Measurements from ENCODE around the gene FRA10AC1.

The FRA10AC1 gene

GRCh38 chr10:93628858-93629257 is 73.5 kb downstream of the FRA10AC1 start:
- DNase-seq = no peak

DNA sequence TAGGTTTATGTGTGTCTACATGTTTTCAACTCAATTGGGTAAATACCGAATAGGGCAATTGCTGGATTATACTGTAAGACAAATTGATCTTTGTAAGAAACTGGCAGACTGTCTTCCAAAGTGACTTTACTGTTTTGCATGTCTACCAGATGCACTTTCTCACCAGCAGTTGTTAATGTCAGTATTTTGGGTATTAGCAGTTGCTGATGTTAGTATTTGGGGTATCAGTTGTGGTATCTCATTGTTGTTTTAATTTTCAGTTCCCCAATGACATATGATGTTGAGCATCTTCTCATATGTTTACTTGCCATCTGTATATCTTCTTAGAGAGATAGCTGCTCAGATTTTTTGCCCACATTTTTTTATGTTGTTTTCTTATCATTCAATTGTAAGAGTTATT is 79.5 kb downstream of the FRA10AC1 start:
- no peak for DNase-seq

GRCh38 chr10:93620925-93621324 is 81.5 kb downstream of the FRA10AC1 start:
- no peak for DNase-seq
